ENCODE data around the gene ATP9B.
"Not testable (repeated sequence)": the region's sequence is repeated elsewhere in the genome, so short reads cannot be mapped to it uniquely, and the experiment has no call there.

Gene ATP9B

DNA sequence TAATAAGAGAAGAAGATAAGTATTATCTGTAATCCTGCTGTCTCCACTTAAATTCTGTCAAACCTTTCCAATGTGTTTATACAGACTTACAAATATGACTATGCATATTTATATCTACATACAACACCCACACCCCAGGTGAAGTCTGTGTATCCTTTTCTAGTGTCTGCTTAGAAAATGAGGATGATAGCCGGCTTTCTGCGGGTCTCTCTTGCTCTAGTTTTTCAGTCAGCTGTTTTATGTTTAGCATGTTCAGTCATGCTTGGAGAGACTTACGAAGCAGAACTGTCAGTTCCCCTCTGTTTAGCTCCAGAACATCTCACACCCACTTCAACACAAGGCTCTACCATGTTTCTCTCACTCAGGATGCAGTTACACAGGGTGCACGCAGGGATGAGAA lies 189.3 kb downstream of the ATP9B start:
- Histone ChIP-seq H3K4me3 (ENCODE audit: low read depth, low read length) (no peak overlapping the region), H3K27ac (ENCODE audit: low read depth, low read length) (no peak overlapping the region), H3K79me2 (ENCODE audit: control insufficient read depth, insufficient read depth, low read length, unreplicated experiment) (no peaks in the 10 kb centered on the region), H2AFZ (ENCODE audit: low read length, unreplicated experiment) (no peak overlapping the region), H3K36me3 (ENCODE audit: insufficient read depth, low read length) (no peaks in the 10 kb centered on the region), H3K27me3 (ENCODE audit: insufficient read depth, low read length) (no peaks in the 10 kb centered on the region), H3K4me1 (ENCODE audit: control insufficient read depth, insufficient read depth, low read length, unreplicated experiment) (no peaks in the 10 kb centered on the region)

DNA sequence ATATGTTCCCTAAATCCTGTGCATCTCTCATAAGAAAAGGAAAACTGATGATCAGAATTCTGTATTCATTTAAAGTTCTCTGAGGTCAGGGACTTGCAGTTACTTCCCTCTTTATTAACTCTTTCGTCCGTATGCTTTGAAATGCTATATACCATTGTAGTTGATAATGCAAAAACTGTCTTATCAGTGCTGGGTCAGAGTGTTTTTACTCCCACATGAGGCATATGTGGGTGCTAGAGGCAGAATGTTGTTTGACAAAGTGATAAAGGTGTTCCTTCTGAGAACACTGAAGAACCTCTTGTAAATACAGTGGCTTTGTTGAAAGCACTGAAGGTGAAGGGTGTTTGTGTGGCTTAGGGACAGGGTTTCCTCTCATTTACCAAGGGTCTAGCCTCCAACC lies 190.0 kb downstream of the ATP9B start:
- H2AFZ ChIP-seq (ENCODE audit: low read length, unreplicated experiment), result no peak overlapping the region
- H3K4me3 ChIP-seq (ENCODE audit: low read depth, low read length), result no peak overlapping the region
- no peaks in the 10 kb centered on the region for H3K27me3 ChIP-seq (ENCODE audit: insufficient read depth, low read length)
- H3K36me3 ChIP-seq (ENCODE audit: insufficient read depth, low read length), result no peaks in the 10 kb centered on the region
- no peaks in the 10 kb centered on the region for H3K79me2 ChIP-seq (ENCODE audit: control insufficient read depth, insufficient read depth, low read length, unreplicated experiment)
- H3K27ac ChIP-seq (ENCODE audit: low read depth, low read length), result no peak overlapping the region
- H3K4me1 ChIP-seq (ENCODE audit: control insufficient read depth, insufficient read depth, low read length, unreplicated experiment), result no peaks in the 10 kb centered on the region

- Histone ChIP-seq H3K4me1 (ENCODE audit: control insufficient read depth, insufficient read depth, low read length, unreplicated experiment) (no peaks in the 10 kb centered on the region), H2AFZ (ENCODE audit: low read length, unreplicated experiment) (no peak overlapping the region), H3K4me3 (ENCODE audit: low read depth, low read length) (no peak overlapping the region), H3K27me3 (ENCODE audit: insufficient read depth, low read length) (no peaks in the 10 kb centered on the region), H3K27ac (ENCODE audit: low read depth, low read length) (no peak overlapping the region), H3K36me3 (ENCODE audit: insufficient read depth, low read length) (no peaks in the 10 kb centered on the region), H3K79me2 (ENCODE audit: control insufficient read depth, insufficient read depth, low read length, unreplicated experiment) (no peaks in the 10 kb centered on the region)
Observed at GRCh38 chr18:79260023-79260422, 190.8 kb downstream of the ATP9B start.

DNA sequence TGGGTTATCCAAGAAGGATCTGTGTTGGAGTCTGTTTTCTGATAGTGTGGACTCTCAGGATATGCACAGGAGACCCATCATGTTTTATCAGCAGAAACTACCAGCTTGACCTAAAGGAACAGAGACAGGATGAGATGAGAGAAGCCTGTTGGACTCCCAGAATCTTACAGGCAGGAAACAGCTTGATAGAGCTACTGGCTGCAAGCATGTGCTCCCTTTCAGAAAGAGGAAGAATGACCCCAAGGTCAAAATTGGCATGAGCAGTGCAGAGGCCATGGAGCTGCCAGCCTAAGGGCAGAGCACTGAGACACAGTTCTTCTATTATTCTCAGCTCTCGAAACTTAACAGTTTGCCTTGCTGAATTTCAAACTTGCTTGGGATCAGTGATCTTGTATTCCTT lies 191.3 kb downstream of the ATP9B start:
- Histone ChIP-seq H3K27me3 (ENCODE audit: insufficient read depth, low read length) (no peaks in the 10 kb centered on the region), H3K4me1 (ENCODE audit: control insufficient read depth, insufficient read depth, low read length, unreplicated experiment) (no peaks in the 10 kb centered on the region), H3K4me3 (ENCODE audit: low read depth, low read length) (no peak overlapping the region), H3K27ac (ENCODE audit: low read depth, low read length) (no peak overlapping the region), H3K36me3 (ENCODE audit: insufficient read depth, low read length) (no peaks in the 10 kb centered on the region), H2AFZ (ENCODE audit: low read length, unreplicated experiment) (no peak overlapping the region), H3K79me2 (ENCODE audit: control insufficient read depth, insufficient read depth, low read length, unreplicated experiment) (no peaks in the 10 kb centered on the region)

DNA sequence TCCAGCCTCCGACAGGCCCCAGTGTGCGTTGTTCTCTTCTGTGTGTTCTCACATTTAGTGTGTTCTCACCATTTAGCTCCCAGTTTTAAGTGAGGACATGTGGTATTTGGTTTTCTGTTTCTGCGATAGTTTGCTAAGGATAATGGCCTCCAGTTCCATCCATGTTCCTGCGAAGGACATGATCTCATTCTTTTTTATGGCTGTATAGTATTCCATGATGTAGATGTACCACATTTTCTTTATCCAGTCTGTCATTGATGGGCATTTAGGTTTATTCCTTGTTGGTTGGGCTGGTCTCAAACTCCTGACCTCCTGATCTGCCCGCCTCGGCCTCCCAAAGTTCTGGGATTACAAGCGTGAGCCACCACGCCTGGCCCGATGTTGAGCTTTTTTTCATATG lies 195.9 kb downstream of the ATP9B start:
- not testable (repeated sequence) for H3K36me3 ChIP-seq (ENCODE audit: insufficient read depth, low read length); H2AFZ ChIP-seq (ENCODE audit: low read length, unreplicated experiment); H3K27ac ChIP-seq (ENCODE audit: low read depth, low read length); H3K4me3 ChIP-seq (ENCODE audit: low read depth, low read length); H3K27me3 ChIP-seq (ENCODE audit: insufficient read depth, low read length); H3K4me1 ChIP-seq (ENCODE audit: control insufficient read depth, insufficient read depth, low read length, unreplicated experiment); H3K79me2 ChIP-seq (ENCODE audit: control insufficient read depth, insufficient read depth, low read length, unreplicated experiment)

DNA sequence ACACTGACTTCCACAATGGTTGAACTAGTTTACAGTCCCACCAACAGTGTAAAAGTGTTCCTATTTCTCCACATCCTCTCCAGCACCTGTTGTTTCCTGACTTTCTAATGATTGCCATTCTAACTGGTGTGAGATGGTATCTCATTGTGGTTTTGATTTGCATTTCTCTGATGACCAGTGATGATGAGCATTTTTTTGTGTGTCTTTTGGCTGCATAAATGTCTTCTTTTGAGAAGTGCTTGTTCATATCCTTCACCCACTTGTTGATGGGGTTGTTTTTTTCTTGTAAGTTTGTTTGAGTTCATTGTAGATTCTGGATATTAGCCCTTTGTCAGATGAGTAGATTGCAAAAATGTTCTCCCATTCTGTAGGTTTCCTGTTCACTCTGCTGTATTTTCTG lies 202.6 kb downstream of the ATP9B start:
- H3K4me3 ChIP-seq (ENCODE audit: low read depth, low read length); H3K36me3 ChIP-seq (ENCODE audit: insufficient read depth, low read length); H2AFZ ChIP-seq (ENCODE audit: low read length, unreplicated experiment); H3K4me1 ChIP-seq (ENCODE audit: control insufficient read depth, insufficient read depth, low read length, unreplicated experiment); H3K79me2 ChIP-seq (ENCODE audit: control insufficient read depth, insufficient read depth, low read length, unreplicated experiment); H3K27me3 ChIP-seq (ENCODE audit: insufficient read depth, low read length); H3K27ac ChIP-seq (ENCODE audit: low read depth, low read length): not testable (repeated sequence)

DNA sequence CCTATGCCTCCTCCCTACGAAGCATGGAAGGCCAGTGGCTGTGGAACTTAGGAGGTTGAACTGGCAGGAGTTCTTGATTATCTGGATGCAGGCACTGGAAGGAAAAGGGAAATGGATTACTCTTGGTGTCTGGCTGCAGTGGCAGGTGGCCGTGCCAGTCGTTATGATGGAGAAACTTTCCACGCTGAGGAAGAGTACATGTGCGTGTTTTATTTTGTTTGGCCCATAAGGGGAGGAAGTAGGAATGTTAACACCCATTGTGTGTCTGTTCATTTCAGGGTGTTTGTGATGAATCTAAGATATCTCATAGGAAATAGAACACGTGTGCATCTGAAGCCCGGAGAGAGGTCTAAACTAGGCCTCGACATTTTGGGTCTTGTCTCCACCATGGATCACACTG lies 203.7 kb downstream of the ATP9B start:
- no peaks in the 10 kb centered on the region for H3K79me2 ChIP-seq (ENCODE audit: control insufficient read depth, insufficient read depth, low read length, unreplicated experiment)
- 0 out of 2 replicates have a peak, but pooled peaks cover 3% of the 10 kb centered on the region for H3K36me3 ChIP-seq (ENCODE audit: insufficient read depth, low read length)
- H2AFZ ChIP-seq (ENCODE audit: low read length, unreplicated experiment), result no peak overlapping the region

GRCh38 chr18:79274823-79275222 lies 205.6 kb downstream of the ATP9B start:
- Histone ChIP-seq H3K79me2 (ENCODE audit: control insufficient read depth, insufficient read depth, low read length, unreplicated experiment) (no peaks in the 10 kb centered on the region), H2AFZ (ENCODE audit: low read length, unreplicated experiment) (no peak overlapping the region), H3K4me1 (ENCODE audit: control insufficient read depth, insufficient read depth, low read length, unreplicated experiment) (no peaks in the 10 kb centered on the region), H3K27me3 (ENCODE audit: insufficient read depth, low read length) (no peaks in the 10 kb centered on the region), H3K4me3 (ENCODE audit: low read depth, low read length) (no peak overlapping the region), H3K27ac (ENCODE audit: low read depth, low read length) (no peak overlapping the region), H3K36me3 (ENCODE audit: insufficient read depth, low read length) (0 out of 2 replicates have a peak, but pooled peaks cover 3% of the 10 kb centered on the region)

More for the DNA sequence above, 203.7 kb downstream of the ATP9B start:
- Histone ChIP-seq H3K4me3 (ENCODE audit: low read depth, low read length) (no peak overlapping the region), H3K4me1 (ENCODE audit: control insufficient read depth, insufficient read depth, low read length, unreplicated experiment) (no peaks in the 10 kb centered on the region), H3K27ac (ENCODE audit: low read depth, low read length) (no peak overlapping the region), H3K27me3 (ENCODE audit: insufficient read depth, low read length) (no peaks in the 10 kb centered on the region)

GRCh38 chr18:79275461-79275860 lies 206.3 kb downstream of the ATP9B start:
- H3K27ac ChIP-seq (ENCODE audit: low read depth, low read length), result no peak overlapping the region
- no peak overlapping the region for H2AFZ ChIP-seq (ENCODE audit: low read length, unreplicated experiment)
- H3K27me3 ChIP-seq (ENCODE audit: insufficient read depth, low read length), result no peaks in the 10 kb centered on the region
- no peak overlapping the region for H3K4me3 ChIP-seq (ENCODE audit: low read depth, low read length)
- H3K4me1 ChIP-seq (ENCODE audit: control insufficient read depth, insufficient read depth, low read length, unreplicated experiment), result no peaks in the 10 kb centered on the region
- H3K36me3 ChIP-seq (ENCODE audit: insufficient read depth, low read length), result 0 out of 2 replicates have a peak, but pooled peaks cover 3% of the 10 kb centered on the region
- no peaks in the 10 kb centered on the region for H3K79me2 ChIP-seq (ENCODE audit: control insufficient read depth, insufficient read depth, low read length, unreplicated experiment)

- H3K36me3 ChIP-seq (ENCODE audit: insufficient read depth, low read length), result 0 out of 2 replicates have a peak, but pooled peaks cover 3% of the 10 kb centered on the region
- no peaks in the 10 kb centered on the region for H3K4me1 ChIP-seq (ENCODE audit: control insufficient read depth, insufficient read depth, low read length, unreplicated experiment)
- no peaks in the 10 kb centered on the region for H3K27me3 ChIP-seq (ENCODE audit: insufficient read depth, low read length)
- H3K4me3 ChIP-seq (ENCODE audit: low read depth, low read length), result no peak overlapping the region
- no peaks in the 10 kb centered on the region for H3K79me2 ChIP-seq (ENCODE audit: control insufficient read depth, insufficient read depth, low read length, unreplicated experiment)
- H3K27ac ChIP-seq (ENCODE audit: low read depth, low read length), result no peak overlapping the region
- no peak overlapping the region for H2AFZ ChIP-seq (ENCODE audit: low read length, unreplicated experiment)
Observed at GRCh38 chr18:79275992-79276391, 206.8 kb downstream of the ATP9B start.

- Histone ChIP-seq H3K4me3 (ENCODE audit: low read depth, low read length) (no peak overlapping the region), H3K79me2 (ENCODE audit: control insufficient read depth, insufficient read depth, low read length, unreplicated experiment) (no peaks in the 10 kb centered on the region), H3K4me1 (ENCODE audit: control insufficient read depth, insufficient read depth, low read length, unreplicated experiment) (no peaks in the 10 kb centered on the region), H2AFZ (ENCODE audit: low read length, unreplicated experiment) (no peak overlapping the region), H3K27ac (ENCODE audit: low read depth, low read length) (no peak overlapping the region), H3K27me3 (ENCODE audit: insufficient read depth, low read length) (no peaks in the 10 kb centered on the region), H3K36me3 (ENCODE audit: insufficient read depth, low read length) (no peaks in the 10 kb centered on the region)
Observed at GRCh38 chr18:79278896-79279295, 209.7 kb downstream of the ATP9B start.

All from ACC112 (cell line).